NCI-H526 (cell line): Measurements from ENCODE around the gene DIPK1B.

Experiments
- DNase-seq, 2 experiments: peaks; one replicate each; lab custom pipeline; 2025; lab: John Stamatoyannopoulos, UW

The DIPK1B gene

DNA sequence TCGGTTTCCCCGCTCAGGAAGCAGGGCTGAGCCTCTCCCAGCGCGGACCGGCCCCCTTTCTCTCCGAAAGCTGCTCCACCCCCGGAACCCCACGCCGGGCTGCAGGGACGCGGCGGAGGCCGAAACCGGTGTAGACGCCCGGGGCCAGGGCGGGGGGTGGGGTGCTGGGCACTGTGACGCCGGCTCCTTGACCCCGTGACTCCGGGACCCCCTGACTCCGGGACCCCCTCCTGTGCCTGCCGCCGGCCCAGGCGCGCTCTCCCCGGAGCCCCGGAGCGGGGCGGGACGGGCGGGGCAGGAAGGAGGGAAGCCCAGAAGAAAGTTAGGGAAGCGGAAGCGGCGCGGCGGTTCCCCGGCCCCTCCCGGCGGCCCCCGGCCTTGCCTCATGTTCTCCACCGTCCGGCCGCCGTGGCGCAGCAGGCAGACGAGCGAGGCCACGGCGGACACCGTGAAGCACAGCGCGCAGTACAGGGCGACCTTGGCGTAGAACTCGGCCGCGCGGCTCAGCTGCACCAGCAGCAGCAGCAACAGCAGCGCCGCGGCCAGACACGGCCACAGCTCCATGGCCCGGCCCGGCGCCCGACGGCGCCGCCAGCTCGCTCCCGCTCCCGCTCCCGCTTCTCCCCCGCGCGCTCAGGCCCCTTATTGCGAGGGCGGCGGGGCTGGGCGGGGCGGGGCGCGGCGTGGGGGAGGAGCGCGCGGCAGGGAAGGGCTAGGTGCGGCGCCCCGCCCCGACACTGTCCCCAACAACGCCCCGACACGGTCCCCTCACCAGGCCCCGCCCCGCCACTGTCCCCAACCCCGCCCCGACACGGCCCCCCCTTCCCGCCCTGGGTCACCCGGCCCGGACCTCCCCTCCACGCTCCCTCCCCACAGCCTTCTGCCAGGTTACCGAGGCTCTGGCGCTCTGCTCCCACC, 25.3 kb upstream of the DIPK1B start, which contains the start of gene AGPAT2:
TSS of gene AGPAT2 (minus strand) at position 664 of the 918 bp plus-strand sequence. CDS start at position 564, 100 bp downstream.
- peak in 1 of 2 experiments; percentile 63 for DNase-seq

DNA sequence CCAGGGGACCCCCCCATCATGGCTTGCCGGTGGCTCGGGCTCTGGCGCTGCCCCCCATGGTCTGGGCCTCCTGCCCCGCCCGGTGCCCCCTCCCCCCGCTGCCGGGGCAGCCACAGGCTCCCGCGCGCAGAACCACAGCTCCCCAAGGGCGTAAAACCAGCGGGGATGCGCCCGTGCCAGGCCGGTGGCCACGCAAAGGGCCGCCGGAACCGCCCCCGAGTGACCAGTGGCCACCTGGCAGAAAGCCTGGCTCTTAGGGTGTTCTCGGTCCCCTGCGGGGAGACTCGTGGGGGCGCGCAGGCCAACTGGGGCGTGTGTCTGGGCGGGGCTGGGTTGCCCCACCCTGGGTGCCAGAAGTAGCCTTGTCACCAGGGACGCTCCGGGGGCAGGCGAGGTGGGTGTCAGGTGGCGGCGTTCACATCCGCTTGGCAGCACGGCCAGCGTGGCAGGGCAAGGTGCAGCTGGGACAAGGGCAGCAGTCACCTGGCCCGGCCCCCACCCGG, 24.6 kb upstream of the DIPK1B start:
- peak in 1 of 2 experiments; percentile 58 for DNase-seq

DNA sequence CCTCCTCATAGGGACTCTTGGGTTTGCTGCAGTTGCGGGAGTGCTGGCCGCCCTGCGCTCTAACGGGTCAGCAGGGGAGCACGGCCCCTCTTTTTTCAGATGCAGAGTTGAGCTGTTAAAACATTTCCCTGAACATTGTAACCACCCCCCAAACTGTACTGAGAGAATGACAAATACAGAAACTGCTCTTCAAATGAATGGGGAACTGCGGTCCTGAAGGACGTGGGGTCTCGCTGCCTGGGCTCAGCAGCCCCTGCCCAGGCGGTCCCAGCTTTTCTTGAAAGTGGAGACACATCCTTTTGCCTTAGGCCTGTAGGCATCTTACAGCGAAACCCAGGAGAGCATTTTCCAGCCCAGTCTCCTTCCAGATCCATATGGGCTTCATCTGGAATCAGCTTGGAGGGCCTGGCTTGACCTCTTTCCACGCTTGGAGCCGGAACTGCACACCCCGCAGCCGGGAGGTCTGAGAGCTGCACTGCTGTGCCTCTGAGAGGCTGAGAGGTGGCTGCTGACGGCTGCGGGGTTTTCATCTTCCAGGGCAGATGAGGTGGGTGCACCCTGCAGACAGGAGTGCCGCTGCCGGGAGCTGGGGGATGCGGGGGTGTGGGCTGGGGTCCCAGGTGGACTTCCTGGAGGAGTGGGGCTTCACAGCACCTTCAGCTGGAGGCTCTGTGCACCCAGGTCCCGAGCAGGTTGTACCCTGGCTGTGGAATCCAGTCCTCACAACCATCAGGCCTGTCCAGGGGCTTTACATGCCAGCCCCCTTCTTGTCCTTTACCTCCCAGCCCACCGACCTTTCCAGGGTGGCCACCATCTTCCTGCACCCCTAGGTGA, 23.9 kb upstream of the DIPK1B start:
- no peak for DNase-seq

DNA sequence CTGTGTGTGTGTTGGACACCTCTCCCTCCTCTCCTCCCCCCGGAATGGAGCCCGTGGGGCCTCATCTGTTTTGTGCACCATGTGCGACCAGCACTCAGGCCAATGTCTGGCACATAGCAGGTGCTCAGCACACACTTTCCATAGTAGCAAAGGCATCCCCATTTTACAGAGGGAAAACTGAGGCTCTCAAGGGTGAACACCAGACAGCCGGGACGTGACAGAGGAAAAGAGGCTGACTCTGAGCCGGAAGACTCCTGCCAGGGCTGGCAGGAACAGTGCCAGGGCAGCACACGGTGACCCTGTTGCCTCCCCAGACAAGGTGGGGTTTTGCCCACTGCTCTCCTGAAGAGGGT, 23.3 kb upstream of the DIPK1B start:
- no peak for DNase-seq

DNA sequence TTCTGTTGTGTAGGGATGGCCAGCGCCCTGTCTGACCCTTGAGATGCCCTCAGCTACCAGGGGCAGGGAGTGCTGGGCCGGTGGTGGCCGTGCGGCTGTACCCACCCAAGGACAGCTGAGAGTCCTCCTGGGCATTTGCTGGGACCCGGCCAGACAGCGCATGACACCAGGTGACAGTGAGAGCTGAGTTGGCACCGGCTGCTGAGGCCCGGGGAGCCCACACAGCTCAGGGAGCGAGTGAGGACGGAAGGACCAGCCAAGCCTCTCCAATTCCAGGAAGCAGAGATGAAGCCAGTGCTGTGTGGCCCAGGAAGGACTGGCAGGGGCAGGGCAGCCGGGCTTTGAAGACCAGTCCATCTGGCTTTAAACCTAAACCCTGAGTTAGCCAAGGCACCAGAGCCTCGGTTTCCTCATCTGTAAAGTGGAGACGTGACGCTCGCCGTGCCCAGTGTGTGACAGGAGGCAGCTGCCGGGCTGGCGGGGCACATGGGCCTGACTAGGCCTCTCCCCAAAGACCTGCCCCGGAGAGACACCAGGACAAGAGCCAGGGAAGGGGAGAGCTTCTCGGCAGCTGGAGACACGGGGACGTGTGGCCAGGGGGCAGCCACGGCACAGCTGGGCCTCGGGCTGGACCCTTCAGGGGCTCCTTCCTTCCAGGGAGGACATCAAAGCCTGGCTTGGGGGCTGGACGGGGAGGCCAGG, 22.1 kb upstream of the DIPK1B start:
- DNase-seq = no peak

DNA sequence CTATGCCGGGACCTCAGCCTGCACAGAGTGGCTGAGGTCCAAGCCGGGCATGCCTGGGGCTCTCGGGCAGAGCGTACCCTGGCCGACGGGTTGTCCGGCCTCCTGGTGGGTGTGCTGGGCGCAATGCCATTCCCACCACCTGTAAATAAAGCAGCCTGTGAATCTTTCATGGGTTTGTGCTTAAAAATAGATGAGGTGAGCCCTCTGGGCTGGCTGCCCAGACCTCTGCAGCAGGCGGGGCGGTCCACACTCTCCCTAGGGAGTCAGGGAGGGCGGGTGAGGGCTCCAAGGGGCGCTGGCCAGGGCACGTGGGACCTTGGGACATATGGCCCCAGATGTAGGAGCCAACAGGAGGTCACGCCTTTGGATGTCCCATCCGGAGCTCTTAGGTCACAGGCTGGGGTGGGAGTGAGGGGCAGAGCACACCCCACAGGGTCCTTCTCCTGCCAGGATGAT, 21.5 kb upstream of the DIPK1B start:
- no peak for DNase-seq

DNA sequence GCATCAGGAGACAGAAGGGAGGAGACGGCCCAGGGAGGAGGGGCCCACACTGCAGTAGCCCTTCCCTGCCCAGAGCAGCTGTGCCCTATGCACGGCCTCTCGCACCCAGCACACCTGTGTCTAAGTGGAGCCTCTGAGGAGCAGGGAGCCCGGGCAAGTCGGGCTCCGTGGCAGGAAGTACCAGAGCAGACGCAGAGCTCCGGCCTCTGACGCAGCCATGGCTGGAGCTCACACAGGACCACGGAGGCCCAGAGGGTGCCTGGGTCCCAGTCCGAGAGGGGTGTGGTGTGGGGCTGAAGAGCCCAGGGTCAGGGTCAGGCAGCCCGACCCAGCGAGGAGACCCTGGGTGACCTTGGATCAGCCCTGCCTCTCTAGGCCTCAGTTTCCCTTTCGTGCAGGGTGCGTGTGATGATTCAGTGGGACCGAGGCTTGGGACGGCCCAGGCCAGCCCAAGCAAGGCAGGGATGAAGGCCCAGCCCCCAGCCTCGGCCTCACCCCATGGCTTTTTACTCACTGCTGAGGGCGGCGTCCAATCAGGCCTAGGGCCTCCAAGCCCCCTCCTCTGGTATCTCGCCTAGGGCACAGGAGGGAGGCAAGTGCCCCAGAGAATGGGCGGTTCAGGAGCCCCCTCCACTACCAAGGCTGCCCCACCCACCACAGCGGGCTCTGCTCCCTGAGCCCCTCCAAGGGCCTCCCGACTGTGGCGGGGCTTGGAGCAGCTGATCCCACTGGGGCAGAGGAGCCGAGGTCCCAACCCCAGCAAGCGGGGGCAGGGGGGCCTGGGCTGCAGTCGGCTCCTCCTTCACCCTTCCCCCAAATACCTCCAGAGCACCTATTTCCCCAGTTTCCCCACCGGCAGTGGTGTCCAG, 20.8 kb upstream of the DIPK1B start:
- no peak for DNase-seq

DNA sequence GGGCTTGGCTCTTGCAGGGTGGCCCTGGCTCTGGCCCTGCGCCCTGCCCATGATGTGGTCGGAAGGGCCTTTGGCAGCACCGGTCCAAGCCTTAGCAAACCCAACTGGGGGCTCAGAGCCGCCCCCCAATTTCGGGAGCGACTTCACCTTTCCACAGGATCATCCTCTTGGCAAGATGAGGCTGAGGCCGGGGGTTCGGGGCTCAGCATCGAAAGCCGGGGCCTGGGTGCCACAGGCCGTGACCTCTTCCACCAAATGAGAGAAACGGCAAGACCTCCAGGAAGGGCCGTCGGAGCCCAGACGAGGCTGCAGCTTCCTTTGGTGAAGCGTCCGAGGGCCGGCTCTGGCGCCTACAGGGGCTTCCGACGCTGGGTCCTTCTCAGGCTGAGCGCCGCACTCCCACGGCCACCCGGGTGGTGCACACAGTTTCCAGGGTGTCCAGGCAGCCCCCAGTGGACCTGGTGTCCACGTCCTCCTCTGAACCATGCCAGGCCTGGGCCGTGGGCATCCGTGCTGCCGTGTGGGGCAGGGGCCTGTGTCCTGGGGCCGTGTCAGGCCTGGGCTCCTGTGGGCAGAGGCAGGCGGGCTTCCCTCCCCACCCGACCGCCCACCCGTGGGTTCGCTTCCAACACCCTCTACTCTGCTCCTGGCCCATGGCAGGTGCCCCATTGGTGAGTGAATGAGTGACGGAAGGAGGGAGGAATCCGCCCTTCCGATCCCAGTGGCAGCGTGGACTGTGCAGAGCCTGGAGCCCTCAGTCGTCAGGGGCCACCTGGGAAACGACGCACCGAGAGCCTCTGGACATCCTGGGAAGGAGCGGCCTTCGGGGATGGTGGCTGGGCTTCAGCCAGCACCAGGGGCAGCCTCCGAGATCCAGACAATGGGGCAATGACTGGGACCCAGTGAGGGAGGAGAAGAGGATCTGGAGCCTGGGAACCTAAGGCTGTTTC, 19.9 kb upstream of the DIPK1B start:
- DNase-seq = no peak

DNA sequence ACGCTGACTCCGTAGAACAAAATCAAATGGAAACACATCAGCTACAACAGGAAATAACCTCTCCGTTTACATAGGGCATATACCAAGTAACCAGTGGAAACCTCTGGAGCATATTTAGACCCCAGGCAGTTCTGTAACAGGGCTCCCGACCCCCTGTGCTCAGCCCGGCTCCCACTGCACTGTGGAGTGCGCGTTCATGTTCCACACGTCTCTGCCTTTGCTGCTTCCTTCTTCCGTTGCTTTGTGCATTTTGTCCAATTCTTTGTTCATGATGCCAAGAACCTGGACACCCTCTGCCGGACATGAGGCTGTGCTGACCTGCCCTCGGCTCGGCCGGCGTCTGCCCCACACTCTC, 19.3 kb upstream of the DIPK1B start:
- DNase-seq = no peak

DNA sequence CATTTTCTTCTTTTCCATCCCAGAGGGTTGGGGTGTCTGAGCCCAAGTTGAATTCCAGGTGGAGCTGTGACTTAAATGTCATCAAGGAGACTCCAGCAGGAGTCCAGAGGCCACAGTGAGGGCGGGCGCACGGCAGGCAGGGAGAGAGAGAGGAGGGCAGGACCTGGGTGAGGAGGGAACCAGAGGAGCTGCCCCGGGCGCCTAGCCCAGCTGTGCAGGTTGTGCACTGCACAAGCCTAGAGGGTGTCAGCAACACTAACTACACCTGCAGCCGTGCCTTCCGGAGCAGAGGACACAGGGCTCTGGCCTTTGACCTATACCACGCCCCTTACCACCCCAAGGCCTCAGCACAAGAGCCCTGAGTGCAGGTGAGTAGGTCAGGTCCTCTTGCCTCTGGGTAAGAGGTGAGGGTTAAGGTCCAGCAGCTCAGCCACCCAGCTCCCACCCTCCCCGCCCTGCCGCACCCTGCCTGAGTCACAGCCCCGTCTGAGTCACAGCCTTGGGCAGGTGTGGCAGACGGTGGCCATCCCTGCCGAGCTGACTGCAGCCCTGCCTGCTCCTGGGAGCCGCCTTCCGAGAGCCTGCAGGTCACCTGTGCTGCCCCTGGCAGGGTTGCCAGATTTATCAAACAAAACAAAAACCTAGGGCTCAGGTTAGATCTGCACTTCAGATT, 18.7 kb upstream of the DIPK1B start:
- DNase-seq = no peak

DNA sequence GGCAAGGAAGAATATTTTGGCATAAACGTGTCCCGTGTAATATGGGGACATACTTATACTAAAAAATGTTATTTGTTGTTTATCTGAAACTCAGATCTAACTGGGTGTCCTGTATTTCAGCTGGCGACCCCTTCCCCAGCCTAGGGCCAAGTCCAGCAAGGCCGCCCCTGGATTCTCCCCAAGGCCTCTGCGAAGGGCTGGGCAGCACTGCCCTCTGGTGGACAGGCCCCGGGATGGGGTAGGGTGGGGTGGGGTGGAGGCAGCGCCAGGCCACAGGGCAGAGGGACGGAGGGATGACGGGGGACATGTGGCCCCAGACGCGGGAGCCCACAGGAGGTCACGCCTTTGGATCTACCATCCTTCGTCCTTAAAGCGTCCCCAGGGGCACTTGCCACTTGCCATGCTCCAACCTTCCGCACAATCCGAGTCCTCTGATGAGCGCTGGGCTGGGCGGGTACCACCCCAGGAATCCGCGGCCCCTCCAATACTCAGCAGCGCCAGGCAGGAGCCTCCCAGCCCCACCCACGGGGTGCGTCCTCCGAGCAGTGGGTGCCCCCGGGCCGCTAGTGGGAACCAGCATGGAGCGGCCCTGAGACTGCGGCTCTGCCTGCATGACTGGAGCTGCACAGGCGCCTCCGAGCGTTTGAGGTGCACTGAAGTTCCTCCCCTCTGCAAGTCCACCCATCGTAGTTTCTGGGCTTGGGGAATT, 18.1 kb upstream of the DIPK1B start:
- DNase-seq = peak in 1 of 2 experiments; percentile 39

DNA sequence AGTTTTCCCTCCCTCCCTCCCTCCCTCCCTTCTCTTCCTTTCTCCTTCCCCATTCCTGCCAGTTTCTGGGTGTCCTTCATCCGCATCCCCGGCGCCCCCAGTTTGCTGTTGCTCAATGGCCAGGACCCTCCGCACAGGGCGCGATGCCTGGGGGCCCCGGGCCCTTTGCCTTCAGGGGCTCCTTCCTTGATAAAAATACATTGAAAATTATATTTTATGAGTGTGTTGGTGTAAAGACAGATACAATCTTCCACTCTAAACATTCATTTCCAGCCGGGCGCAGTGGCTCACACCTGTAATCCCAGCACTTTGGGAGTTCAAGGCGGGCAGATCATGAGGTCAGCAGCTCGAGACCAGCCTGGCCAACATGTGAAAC, 17.5 kb upstream of the DIPK1B start:
- DNase-seq = no peak

DNA sequence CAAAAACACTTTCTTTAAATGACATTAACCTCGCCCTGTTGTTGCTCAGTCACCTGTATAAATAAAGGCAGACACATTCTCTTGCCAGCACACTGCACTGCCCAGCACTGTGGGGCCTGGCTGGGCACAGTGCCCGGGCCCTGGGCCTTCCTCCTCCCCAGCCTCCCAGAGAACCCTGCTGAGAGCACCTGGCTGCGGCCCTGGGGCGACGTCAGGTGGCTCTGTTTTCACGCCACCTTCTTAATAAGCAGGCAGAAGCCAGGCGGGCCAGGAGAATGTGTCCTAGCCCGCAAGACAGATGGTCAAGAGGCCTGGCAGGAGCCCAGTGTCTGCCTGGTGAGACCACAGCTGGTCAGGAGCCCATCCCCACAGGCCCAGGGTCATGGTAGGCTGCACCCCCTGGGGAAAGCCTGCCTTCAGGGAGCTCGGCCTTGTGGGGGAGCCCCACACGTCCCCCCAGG, 16.9 kb upstream of the DIPK1B start:
- DNase-seq = no peak

DNA sequence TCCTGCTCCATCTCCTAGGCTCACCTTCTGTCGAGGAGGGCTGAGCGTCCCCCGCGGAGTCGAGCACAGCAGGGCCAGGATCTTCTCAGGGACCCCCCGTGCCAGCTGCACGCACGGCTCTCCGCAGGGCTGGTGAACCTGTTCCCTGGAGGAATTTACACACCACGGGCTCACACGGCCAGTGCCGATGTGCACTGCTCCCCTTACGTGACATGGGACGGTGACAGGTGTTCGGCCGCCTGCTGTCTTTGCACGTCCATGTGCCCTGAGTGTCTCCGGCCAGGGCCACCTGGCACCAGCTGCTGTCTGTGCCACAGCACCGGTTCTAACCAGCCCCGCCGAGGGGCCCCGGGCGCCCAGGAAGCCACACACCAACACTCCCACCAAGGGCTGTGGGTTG, 16.4 kb upstream of the DIPK1B start:
- no peak for DNase-seq

DNA sequence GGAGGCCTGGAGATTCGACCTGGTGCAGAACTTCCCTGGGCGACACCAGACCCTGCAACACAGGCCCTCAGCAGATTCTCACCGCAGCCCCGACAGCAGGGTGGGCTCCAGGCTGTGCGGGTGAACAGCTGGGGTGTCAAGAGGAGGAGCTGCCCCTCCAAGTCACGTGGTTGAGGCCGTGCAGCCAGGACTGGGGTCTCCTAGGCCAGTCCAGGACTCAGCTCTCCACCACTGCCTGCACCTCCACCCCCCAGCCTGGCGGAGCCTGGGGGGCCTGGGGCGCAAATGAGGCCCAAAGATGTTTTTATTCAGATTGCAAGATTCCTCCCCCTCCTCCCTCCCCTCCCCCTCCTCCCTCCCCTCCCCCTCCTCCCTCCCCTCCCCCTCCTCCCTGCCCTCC, 15.9 kb upstream of the DIPK1B start:
- DNase-seq = no peak

DNA sequence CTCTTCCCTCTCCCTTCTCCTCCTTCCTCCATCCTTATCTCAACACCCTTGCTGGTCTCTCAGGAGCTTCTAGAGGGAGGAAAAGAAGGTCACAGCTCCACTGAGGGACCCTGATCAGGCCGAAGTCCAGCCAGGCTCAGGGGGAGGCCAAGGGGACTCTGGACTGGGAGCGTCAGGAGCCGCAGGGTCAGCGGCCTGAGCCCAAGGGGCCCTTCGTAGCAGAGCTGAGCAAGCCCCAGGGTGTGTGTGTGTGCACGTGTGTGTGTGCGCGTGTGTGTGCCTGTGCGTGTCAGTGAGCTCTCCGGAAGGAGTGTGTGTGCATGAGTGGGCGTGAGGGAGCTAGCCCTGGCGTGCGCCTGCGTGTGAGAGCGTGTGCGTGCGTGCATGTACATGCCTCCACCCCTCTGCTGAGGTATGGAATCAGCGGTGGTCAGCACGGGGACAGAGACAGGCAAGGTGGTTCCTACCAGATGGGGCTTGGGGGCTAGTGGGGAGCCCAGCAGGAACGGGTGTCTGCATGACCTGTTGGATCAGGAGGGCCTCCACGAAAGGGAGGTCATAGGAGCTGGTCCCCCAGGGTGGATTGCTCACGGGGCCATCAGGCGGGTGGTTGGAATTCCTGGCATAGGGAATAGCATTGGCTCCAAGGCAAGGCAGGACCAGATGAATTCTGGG, 15.1 kb upstream of the DIPK1B start:
- DNase-seq = no peak

DNA sequence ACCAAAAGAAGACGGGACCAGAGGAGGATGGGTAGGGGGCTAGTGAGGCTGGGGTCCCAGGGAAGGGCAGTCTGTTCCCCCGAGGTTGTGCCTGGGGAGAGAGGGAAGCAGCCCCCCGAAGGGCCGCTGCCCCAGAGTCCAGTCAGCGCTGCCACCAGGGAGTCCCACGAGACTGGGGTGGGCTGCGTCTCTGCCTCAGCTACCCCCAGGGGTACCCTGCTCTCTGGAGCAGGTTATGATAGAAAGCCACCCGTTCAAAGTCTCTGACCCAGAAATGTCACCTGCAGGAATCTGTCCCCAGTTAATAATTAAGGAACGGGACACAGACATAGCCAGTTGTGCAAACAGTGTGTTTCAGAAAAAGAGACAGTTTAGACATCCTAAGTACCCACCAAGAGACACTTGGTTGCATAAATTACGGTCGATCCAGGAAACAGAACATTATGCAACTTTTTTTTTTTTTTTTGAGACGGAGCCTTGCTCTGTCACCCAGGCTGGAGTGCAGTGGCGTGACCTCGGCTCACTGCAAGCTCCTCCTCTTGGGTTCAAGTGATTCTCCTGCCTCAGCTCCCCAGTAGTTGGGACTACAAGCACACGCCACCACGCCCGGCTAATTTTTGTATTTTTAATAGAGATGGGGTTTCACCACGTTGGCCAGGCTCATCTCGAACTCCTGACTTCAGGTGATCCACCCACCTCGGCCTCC, 14.4 kb upstream of the DIPK1B start:
- no peak for DNase-seq
